ENCODE measurements around the gene GGCX. TPM values are rescaled to one million over a fixed set of nuclear protein-coding genes. Genes with fewer than 3 reads are reported as not detected.

GGCX gene
- total RNA-seq, 2 experiments from 2014 or later = 17.5 to 18.8 TPM

- intact Hi-C loops (cut with micrococcal nuclease) = no loop called here
- no peak for DNase-seq
- no peak overlapping the region for H3K27ac Mint-ChIP-seq
- H3K36me3 Mint-ChIP-seq (ENCODE audit: low read depth) = no peaks in the 10 kb centered on the region
- H3K4me1 Mint-ChIP-seq (ENCODE audit: low read depth) = peaks cover 3% of the 10 kb centered on the region
- no peaks in the 10 kb centered on the region for H3K9me3 Mint-ChIP-seq
- H3K4me3 Mint-ChIP-seq = no peak overlapping the region
- CTCF ChIA-PET = no interaction called here
- no peaks in the 10 kb centered on the region for H3K27me3 Mint-ChIP-seq (ENCODE audit: low read depth)
Measured at GRCh38 chr2:85522090-85522647, 39.1 kb downstream of the GGCX start.

DNA sequence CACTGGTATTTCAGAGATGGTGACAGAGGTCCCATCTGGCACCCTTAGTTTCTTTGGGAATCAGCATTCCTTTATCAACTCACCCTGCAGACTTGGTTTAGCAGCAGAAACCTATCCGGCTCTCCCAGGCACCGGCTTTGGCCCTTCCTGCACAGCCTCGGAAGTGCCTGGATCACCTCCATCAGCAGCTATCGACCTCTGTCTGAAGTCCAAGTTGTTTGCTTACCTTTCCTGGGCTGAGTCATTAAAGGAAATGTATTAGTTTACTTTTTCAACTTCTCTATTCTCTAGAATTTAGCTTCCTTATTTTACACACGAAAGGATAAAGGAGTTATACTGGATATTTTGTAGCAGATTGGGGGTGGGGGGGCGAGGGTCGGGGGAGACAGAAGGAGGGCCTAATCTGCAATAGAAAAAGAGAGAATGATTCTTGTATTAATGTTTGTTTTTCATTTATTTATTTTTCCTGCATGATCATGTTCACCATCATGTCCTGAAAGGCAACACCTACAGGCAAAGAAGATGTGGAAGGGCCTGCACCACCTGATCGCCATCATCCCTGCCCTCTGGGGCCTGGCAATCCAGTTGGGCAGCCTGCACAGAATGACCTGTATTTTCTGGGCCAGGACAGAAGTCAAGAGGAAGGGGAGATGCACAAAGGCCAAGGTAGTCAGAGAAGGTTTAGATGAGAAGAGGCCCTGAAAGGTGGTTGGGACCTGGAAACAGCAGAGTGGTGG is 44.5 kb downstream of the GGCX start:
- CTCF ChIA-PET = no interaction called here
- intact Hi-C loops (cut with micrococcal nuclease) = no loop called here
- H3K27me3 Mint-ChIP-seq (ENCODE audit: low read depth) = no peaks in the 10 kb centered on the region

GRCh38 chr2:85514323-85514722 is 47.0 kb downstream of the GGCX start:
- Mint-ChIP-seq H3K27ac (no peak overlapping the region), H3K36me3 (ENCODE audit: low read depth) (no peaks in the 10 kb centered on the region), H3K9me3 (no peaks in the 10 kb centered on the region), H3K4me3 (no peak overlapping the region), H3K27me3 (ENCODE audit: low read depth) (no peaks in the 10 kb centered on the region), H3K4me1 (ENCODE audit: low read depth) (no peaks in the 10 kb centered on the region)
- CTCF ChIA-PET = no interaction called here
- DNase-seq = no peak
- intact Hi-C loops (cut with micrococcal nuclease) = no loop called here

More for the DNA sequence above, 44.5 kb downstream of the GGCX start:
- Mint-ChIP-seq H3K4me3 (no peak overlapping the region), H3K27ac (no peak overlapping the region), H3K9me3 (no peaks in the 10 kb centered on the region), H3K4me1 (ENCODE audit: low read depth) (no peaks in the 10 kb centered on the region), H3K36me3 (ENCODE audit: low read depth) (no peaks in the 10 kb centered on the region)
- DNase-seq = no peak

DNA sequence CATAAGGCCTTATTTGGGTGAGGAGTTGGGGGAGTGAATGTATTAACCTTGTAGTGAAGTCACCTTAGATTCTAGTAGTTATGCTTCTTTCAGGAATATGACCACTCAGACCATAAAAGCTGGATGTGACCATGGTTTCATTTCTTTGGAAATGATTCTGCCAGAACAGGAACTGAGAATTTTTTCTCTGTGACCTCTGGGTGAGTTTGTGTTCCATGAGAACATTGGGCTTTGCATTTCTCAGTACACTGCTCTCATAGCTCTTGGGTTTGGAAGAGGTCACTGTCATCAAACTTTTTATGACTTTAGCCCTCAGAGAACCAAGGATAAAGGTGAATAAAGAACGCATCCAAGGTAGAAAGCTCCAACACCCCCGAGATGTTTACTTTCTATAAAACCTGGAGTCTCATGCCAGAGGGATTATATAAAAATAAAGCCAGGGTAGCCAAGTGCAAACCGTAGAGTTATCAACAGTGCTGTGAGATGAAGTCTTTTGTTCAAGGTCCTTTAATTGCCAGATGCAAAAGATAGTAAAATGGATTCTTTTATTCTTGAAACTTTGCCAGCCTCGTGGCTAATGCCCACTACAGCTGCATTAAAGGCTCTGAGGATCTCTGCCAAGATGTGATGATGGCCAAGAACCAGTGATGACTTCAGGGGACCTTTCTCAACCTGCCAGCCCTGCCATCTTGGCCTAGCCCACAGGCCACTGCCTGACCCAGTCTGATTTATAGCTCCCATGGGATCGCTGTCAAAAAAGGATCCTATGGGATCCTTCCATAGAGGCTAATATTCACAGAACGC is 50.1 kb downstream of the GGCX start:
- Mint-ChIP-seq H3K27me3 (ENCODE audit: low read depth) (no peaks in the 10 kb centered on the region), H3K4me1 (ENCODE audit: low read depth) (no peaks in the 10 kb centered on the region), H3K36me3 (ENCODE audit: low read depth) (no peaks in the 10 kb centered on the region), H3K27ac (no peak overlapping the region), H3K4me3 (no peak overlapping the region), H3K9me3 (no peaks in the 10 kb centered on the region)
- CTCF ChIA-PET = interaction anchor here (1.1 kb wide), 1 partner anchor 9 kb away, joined by 3 read pairs; no protein-coding TSS in a partner anchor
- intact Hi-C loops (cut with micrococcal nuclease) = no loop called here
- DNase-seq = no peak

GRCh38 chr2:85506768-85507181 is 54.5 kb downstream of the GGCX start:
- no peak for DNase-seq
- Mint-ChIP-seq H3K9me3 (no peaks in the 10 kb centered on the region), H3K27me3 (ENCODE audit: low read depth) (no peaks in the 10 kb centered on the region), H3K27ac (no peak overlapping the region), H3K4me3 (no peak overlapping the region), H3K4me1 (ENCODE audit: low read depth) (no peaks in the 10 kb centered on the region), H3K36me3 (ENCODE audit: low read depth) (no peaks in the 10 kb centered on the region)
- intact Hi-C loops (cut with micrococcal nuclease) = no loop called here
- CTCF ChIA-PET = interaction anchor here (0.5 kb wide), 1 partner anchor 21 kb away, joined by 3 read pairs; no protein-coding TSS in a partner anchor

GRCh38 chr2:85505551-85506238 is 55.6 kb downstream of the GGCX start:
- no peak overlapping the region for H3K4me3 Mint-ChIP-seq
- H3K36me3 Mint-ChIP-seq (ENCODE audit: low read depth) = no peaks in the 10 kb centered on the region
- H3K27me3 Mint-ChIP-seq (ENCODE audit: low read depth) = no peaks in the 10 kb centered on the region
- no peaks in the 10 kb centered on the region for H3K9me3 Mint-ChIP-seq
- CTCF ChIA-PET = interaction anchor here (0.5 to 0.9 kb wide), 3 partner anchors 10 to 176 kb away, joined by 3 read pairs; no protein-coding TSS in a partner anchor
- no peaks in the 10 kb centered on the region for H3K4me1 Mint-ChIP-seq (ENCODE audit: low read depth)
- no peak for DNase-seq
- H3K27ac Mint-ChIP-seq = no peak overlapping the region
- intact Hi-C loops (cut with micrococcal nuclease) = no loop called here

DNA sequence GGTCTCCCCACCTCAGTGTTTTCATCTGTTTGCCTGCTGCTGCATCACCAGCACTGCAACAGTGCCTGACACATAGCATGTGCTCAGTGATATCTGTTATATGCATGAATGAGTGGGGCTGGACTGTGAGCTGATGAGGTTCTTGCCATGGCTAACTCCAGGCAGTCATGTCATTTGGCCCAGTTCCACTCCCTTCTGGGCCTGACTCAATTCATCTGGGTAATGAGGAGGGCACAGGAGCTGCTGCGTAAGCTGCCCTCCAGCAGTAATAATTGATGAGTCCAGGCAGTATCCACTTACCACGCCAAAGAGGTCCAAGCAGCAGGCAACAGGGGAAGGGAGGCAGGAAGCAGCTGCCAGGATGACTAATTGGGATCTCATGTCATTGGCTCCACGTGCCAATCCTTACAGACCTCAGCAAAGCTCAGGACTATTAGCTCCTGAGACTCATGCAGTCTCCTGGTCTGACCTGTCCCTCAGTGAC is 56.5 kb downstream of the GGCX start:
- Mint-ChIP-seq H3K27ac (no peak overlapping the region), H3K9me3 (no peaks in the 10 kb centered on the region), H3K36me3 (ENCODE audit: low read depth) (no peaks in the 10 kb centered on the region), H3K4me3 (no peak overlapping the region), H3K27me3 (ENCODE audit: low read depth) (no peaks in the 10 kb centered on the region), H3K4me1 (ENCODE audit: low read depth) (no peaks in the 10 kb centered on the region)
- no peak for DNase-seq
- CTCF ChIA-PET = interaction anchor here (0.5 to 2.4 kb wide), 3 partner anchors 11 to 177 kb away, joined by 3 to 8 read pairs (median 3); no protein-coding TSS in a partner anchor
- intact Hi-C loops (cut with micrococcal nuclease) = no loop called here

DNA sequence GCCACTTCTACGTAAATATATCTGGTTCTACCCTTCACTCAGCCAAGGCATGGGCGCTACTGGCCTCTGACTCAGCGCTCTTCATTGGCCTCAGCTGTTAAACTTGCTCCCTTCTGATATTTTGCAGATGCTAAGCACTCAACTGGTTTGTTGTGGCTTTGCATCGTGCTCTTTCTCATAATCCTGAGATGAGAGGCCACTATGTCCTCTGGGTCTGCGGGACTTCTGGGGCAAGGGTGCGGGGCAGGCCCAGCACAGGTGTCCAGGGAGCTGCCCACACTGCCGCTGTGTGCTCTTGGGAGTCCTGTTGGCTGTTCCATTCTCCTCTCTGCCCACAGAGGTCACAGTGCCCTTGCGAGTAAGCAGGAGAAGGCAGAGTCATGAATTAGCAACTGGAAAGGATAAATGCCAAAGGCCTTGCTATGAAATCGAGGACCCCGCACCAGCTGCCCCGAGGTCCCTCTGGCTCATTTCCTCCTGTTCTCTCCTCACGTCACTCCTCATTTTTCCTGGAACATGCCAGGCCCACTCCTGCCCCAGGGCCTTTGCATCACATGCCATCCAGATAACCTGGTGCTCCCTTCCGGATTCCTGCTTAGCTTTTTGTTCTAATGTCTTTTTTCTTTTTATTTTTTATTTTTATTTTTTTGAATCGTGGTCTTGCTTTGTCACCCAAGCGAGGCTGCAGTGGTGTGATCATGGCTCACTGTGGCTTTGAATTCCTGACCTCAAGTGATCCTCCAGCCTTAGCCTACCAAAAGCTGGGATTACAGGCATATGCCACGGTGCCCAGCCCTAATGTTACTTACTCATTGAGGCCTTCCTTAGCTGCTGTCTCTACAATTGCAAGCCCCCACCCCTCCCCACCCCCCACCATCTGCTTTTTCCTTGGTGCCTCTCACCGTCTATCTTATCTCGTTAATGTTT is 57.2 kb downstream of the GGCX start:
- Mint-ChIP-seq H3K27me3 (ENCODE audit: low read depth) (no peaks in the 10 kb centered on the region), H3K4me3 (no peak overlapping the region), H3K27ac (no peak overlapping the region), H3K9me3 (no peaks in the 10 kb centered on the region), H3K4me1 (ENCODE audit: low read depth) (no peaks in the 10 kb centered on the region), H3K36me3 (ENCODE audit: low read depth) (no peaks in the 10 kb centered on the region)
- intact Hi-C loops (cut with micrococcal nuclease) = no loop called here
- CTCF ChIA-PET = interaction anchor here (2.4 kb wide), 1 partner anchor 84 kb away, joined by 8 read pairs; no protein-coding TSS in a partner anchor
- no peak for DNase-seq

DNA sequence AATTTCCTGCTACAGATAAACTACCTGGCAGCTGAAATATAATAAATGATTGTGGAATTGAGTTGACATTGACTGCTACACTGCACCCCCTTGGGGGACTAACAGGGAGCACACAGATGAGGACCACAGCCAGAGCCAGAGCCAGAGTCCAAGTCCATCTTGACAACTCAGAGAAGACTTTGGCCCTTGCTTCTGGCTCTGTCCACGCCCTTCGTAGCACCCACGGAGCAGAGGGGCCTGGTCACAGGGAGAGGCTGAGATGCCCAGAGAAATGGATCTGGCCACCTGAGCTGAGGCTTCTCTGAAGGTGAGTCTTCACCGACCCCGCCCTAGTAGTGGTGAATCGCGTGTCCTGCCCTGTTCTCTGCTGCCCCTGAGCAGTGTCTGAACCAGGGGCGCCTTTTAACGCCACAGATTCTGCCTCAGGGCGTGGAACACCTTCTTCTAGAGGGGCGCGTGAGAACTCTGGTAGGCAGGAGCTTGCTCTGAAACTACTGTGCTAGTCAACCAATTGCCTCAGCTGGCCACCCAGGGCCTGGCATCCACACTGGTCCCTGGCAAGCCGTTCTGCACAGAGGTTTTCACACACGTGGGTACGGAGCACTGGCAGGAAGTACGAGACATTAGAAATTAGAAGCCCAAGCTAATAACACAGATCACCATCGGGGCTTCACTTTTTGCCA is 58.0 kb downstream of the GGCX start:
- intact Hi-C loops (cut with micrococcal nuclease) = no loop called here
- H3K4me1 Mint-ChIP-seq (ENCODE audit: low read depth) = no peaks in the 10 kb centered on the region

GRCh38 chr2:85502720-85503119 is 58.6 kb downstream of the GGCX start:
- Mint-ChIP-seq H3K27ac (no peak overlapping the region), H3K36me3 (ENCODE audit: low read depth) (no peaks in the 10 kb centered on the region), H3K27me3 (ENCODE audit: low read depth) (no peaks in the 10 kb centered on the region), H3K4me1 (ENCODE audit: low read depth) (no peaks in the 10 kb centered on the region), H3K9me3 (no peaks in the 10 kb centered on the region), H3K4me3 (no peak overlapping the region)
- intact Hi-C loops (cut with micrococcal nuclease) = no loop called here
- no peak for DNase-seq
- CTCF ChIA-PET = interaction anchor here (2.4 kb wide), 1 partner anchor 83 kb away, joined by 8 read pairs; no protein-coding TSS in a partner anchor

More for the DNA sequence above, 58.0 kb downstream of the GGCX start:
- no peaks in the 10 kb centered on the region for H3K27me3 Mint-ChIP-seq (ENCODE audit: low read depth)
- no peaks in the 10 kb centered on the region for H3K36me3 Mint-ChIP-seq (ENCODE audit: low read depth)
- H3K27ac Mint-ChIP-seq = no peak overlapping the region
- DNase-seq = no peak
- CTCF ChIA-PET = interaction anchor here (2.4 kb wide), 1 partner anchor 83 kb away, joined by 8 read pairs; no protein-coding TSS in a partner anchor
- H3K9me3 Mint-ChIP-seq = no peaks in the 10 kb centered on the region
- no peak overlapping the region for H3K4me3 Mint-ChIP-seq

DNA sequence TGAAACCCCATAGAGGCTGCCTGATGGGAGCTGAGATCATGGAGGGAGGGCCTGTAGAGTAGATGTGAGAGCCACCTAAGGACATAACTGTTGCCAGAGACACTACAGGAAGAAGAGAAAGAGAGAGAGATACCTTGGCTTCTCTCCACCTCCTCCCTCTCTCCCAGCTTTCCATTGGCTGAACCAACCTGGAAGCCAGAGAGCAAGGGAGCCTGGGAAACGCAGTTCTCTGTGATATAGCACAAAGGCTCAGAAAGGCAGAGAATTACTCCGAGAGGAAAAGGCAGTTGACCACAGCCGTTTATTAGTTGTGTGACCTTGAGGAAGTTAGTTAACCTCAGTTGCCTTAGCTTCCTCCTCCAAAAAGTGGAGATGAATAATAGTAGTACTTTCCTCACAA is 60.0 kb downstream of the GGCX start:
- intact Hi-C loops (cut with micrococcal nuclease) = no loop called here
- Mint-ChIP-seq H3K4me3 (no peak overlapping the region), H3K36me3 (ENCODE audit: low read depth) (no peaks in the 10 kb centered on the region), H3K4me1 (ENCODE audit: low read depth) (no peaks in the 10 kb centered on the region), H3K27me3 (ENCODE audit: low read depth) (no peaks in the 10 kb centered on the region), H3K9me3 (no peaks in the 10 kb centered on the region), H3K27ac (no peak overlapping the region)
- CTCF ChIA-PET = no interaction called here
- no peak for DNase-seq
